Stimulated activated CD4-positive, alpha-beta T cell treated with anti-CD3 and anti-CD28 coated beads, Interleukin-2, amount 100 ng/mL, for 48 hours (primary cell): ENCODE measurements around the gene MGMT.

Source experiments
- DNase-seq, 2 donors: peaks; one replicate each; pipeline ENCODE4 v3.0.0-alpha.2; 2020

Gene MGMT

GRCh38 chr10:129659508-129660268 is 192.6 kb downstream of the MGMT start:
- no peak for DNase-seq

- DNase-seq: no peak
Observed at GRCh38 chr10:129660569-129660968, 193.5 kb downstream of the MGMT start.

GRCh38 chr10:129662426-129662825 is 195.4 kb downstream of the MGMT start:
- no peak for DNase-seq

- DNase-seq: no peak
Observed at GRCh38 chr10:129670124-129670523, 203.1 kb downstream of the MGMT start.

GRCh38 chr10:129673292-129673691 is 206.3 kb downstream of the MGMT start:
- DNase-seq: no peak

GRCh38 chr10:129675027-129675769 is 208.2 kb downstream of the MGMT start:
- DNase-seq: no peak

GRCh38 chr10:129676014-129676413 is 209.0 kb downstream of the MGMT start:
- DNase-seq: no peak

GRCh38 chr10:129677377-129677927 is 210.4 kb downstream of the MGMT start:
- DNase-seq: no peak

GRCh38 chr10:129678186-129678585 is 211.1 kb downstream of the MGMT start:
- DNase-seq: no peak

- DNase-seq: no peak
Observed at GRCh38 chr10:129679207-129679606, 212.2 kb downstream of the MGMT start.

- DNase-seq: no peak
Observed at GRCh38 chr10:129680661-129681344, 213.8 kb downstream of the MGMT start.

- DNase-seq: no peak
Observed at GRCh38 chr10:129681856-129682255, 214.8 kb downstream of the MGMT start.

- no peak for DNase-seq
Observed at GRCh38 chr10:129683519-129683918, 216.5 kb downstream of the MGMT start.

- DNase-seq: no peak
Observed at GRCh38 chr10:129683920-129684319, 216.9 kb downstream of the MGMT start.

GRCh38 chr10:129685271-129685670 is 218.2 kb downstream of the MGMT start:
- DNase-seq: no peak

GRCh38 chr10:129689671-129690071 is 222.6 kb downstream of the MGMT start:
- DNase-seq: no peak

- no peak for DNase-seq
Observed at GRCh38 chr10:129690248-129691070, 223.4 kb downstream of the MGMT start.

GRCh38 chr10:129692695-129693094 is 225.7 kb downstream of the MGMT start:
- DNase-seq: no peak

- no peak for DNase-seq
Observed at GRCh38 chr10:129693382-129693781, 226.3 kb downstream of the MGMT start.

- DNase-seq: no peak
Observed at GRCh38 chr10:129694184-129694583, 227.1 kb downstream of the MGMT start.

- DNase-seq: no peak
Observed at GRCh38 chr10:129694691-129695243, 227.7 kb downstream of the MGMT start.

- DNase-seq: no peak
Observed at GRCh38 chr10:129695671-129696070, 228.6 kb downstream of the MGMT start.
